ENCODE data around the gene SCAF4.
"Not testable (repeated sequence)": the region's sequence is repeated elsewhere in the genome, so short reads cannot be mapped to it uniquely, and the experiment has no call there.

SCAF4 gene, protein sequence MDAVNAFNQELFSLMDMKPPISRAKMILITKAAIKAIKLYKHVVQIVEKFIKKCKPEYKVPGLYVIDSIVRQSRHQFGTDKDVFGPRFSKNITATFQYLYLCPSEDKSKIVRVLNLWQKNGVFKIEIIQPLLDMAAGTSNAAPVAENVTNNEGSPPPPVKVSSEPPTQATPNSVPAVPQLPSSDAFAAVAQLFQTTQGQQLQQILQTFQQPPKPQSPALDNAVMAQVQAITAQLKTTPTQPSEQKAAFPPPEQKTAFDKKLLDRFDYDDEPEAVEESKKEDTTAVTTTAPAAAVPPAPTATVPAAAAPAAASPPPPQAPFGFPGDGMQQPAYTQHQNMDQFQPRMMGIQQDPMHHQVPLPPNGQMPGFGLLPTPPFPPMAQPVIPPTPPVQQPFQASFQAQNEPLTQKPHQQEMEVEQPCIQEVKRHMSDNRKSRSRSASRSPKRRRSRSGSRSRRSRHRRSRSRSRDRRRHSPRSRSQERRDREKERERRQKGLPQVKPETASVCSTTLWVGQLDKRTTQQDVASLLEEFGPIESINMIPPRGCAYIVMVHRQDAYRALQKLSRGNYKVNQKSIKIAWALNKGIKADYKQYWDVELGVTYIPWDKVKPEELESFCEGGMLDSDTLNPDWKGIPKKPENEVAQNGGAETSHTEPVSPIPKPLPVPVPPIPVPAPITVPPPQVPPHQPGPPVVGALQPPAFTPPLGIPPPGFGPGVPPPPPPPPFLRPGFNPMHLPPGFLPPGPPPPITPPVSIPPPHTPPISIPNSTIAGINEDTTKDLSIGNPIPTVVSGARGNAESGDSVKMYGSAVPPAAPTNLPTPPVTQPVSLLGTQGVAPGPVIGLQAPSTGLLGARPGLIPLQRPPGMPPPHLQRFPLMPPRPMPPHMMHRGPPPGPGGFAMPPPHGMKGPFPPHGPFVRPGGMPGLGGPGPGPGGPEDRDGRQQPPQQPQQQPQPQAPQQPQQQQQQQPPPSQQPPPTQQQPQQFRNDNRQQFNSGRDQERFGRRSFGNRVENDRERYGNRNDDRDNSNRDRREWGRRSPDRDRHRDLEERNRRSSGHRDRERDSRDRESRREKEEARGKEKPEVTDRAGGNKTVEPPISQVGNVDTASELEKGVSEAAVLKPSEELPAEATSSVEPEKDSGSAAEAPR

DNA sequence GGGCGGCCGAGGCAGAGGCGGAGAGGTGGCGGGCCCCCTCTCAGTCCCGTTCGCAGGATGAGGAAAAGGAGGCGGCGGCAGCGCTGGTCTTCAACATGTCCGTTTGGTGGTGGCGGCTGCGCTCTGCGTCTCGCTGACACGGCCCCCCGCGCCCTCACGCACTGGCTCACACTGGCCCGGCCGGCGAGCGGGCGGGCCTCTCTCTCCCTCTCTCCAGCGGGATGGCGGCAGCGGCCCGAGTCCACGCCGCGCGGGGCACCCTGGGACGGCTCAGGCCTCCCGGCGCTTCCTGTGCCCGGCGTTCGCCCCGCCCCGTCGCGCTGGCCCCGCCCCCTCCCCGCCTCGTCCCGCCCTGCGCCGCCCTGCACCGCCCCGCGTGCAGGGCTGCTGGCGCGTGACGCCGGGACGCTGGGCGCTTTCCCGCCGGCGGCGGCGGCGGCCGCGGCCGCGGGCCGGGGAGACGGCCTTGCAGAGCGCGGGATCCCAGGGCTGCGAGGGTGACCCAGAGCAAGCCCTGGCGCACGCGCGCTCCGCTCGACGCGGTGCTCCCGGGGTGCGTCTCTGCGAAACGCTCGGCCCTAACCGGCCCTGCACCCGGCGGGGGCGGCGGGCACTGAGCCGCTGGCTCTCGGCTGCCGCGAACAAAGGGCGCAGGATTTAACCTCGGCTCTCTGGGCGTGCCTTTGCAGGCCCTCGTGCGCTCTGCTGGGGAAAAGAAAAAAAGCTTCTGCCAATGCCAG is at the start of gene SCAF4:
TSS of gene SCAF4 (minus strand) at position 262 of the 740 bp plus-strand sequence. CDS start 426 bp downstream, outside the sequence.
- peak; percentile 93 for DNase-seq

DNA sequence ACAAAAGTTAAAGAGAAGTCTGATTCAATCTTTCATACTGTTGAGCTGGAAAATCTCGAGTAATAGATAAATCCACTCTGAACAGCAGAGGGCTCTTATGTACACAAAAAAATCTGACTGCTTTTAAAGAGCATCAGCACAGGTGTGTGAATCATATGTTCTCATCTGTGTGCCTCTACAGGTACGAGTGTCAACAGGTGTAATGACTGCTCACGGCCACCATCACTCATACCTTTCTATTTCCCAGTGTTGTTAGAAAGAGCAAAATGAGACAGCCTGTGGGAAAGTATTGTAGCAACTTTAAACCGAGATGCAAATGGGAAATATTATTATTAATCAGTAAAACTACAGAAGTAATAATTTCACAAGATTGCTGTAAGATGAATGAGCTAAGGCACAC is 49.0 kb upstream of the SCAF4 start:
- DNase-seq = no peak

DNA sequence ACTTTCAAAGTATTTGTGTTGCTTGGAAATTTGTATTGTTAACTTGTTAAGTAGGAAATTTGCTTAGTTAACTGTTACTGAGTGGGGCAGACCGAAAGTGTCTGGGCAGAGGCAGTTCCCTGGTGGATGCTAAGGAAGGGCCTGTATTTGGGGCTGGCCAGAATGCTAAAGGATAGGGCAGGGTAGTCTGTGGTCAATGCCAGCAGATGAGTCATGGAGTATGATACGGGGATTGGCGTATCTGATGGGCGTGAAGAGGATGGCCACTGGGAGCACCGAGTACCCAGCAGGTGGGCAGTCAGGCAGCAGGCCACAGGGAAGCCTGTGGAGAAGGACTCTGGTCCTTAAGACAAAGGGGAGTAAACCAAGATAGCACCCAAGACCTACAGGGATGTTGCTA is 46.6 kb upstream of the SCAF4 start:
- DNase-seq = no peak

DNA sequence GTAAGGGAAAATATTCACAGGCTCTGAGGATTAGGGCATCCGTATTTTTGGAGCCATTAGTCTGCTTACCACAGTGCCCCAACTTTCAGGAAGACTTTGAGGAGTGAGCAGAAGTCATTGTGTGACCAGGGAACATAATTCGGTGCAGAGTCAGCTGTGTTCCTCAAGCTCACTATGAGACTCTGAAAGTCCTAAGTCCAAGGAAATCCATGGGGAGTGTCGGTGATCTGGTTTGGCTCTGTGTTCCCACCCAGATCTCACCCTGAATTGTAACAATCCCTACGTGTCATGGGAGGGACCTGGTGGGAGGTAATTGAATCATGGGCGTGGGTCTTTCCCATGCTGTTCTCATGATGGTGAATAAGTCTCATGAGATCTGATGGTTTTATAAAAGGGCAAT is 45.9 kb upstream of the SCAF4 start:
- no peak for DNase-seq

DNA sequence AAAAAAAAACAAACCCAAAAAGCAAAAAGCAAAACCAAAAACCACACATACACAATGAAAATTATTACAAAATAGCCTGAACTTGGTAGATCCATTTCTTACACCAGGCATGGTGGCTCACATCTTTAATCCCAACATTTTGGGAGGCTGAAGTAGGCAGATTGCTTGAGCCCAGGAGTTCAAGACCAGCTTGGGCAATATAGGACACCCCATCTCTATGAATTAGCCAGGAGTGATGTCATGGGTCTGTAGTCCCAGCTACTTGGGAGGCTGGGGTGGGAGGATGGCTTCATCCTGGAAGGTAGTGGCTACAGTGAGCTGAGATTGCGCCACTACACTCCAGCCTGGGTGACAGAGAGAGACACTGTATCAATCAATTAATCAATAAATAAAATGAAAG is 42.1 kb upstream of the SCAF4 start:
- no peak for DNase-seq

DNA sequence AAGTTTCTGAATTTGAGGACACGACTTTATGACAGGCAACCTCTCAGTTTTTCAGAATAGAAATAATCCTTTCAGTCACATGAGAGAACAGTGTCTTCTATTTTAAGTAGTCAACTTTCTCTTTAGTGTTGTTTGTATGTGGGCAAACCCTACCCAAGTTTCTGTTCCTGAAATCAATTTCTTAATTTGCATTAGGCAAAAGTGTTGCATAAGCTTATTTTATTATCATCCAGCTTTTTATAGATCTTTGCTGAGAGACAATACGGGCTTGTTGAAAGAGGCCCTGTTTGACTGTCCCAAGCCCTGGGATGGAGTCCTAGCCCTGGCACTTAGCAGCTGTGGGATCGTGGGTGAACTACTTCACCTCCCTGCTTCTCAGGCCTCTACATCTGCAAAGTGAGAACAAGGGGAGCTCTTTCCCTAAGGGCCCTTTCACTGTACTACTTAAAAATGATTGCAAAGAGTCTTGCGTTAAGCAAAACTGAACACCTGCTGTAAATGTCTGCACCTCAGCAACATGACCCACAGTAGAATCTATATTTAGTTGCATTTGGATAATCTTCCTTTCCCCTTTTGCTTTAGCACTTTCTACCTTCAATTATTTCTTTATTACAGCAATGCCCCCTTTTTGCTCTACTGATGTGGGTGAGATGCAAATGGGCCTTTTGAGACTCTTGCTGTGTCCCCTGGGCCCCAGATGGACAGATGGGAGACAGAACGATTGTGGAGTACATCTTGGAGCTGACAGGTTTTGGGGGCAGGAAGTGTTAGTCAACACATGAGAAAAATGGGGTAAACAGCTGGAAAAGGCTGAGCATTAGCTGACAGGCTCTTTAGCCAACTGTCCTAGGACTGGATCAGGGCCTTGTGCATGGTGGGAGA is 41.0 kb upstream of the SCAF4 start:
- DNase-seq = no peak

DNA sequence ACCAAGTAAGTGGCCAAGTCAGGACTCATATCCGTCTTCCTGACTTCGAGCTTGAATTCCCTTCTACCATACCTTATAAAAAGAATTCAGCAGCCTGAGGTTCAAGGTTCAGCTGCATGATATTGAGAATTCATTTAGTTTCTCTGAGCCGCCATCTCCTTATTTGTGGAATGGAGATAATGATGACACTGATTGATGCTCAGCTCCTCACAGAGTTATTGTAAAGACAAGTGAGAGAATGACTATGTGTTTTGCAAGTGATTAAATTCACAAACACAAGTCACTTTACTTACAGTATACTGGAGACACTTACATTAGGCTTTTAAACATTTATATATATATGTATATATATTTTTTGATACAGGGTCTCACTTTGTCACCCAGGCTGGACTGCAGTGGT is 39.8 kb upstream of the SCAF4 start:
- DNase-seq = no peak

DNA sequence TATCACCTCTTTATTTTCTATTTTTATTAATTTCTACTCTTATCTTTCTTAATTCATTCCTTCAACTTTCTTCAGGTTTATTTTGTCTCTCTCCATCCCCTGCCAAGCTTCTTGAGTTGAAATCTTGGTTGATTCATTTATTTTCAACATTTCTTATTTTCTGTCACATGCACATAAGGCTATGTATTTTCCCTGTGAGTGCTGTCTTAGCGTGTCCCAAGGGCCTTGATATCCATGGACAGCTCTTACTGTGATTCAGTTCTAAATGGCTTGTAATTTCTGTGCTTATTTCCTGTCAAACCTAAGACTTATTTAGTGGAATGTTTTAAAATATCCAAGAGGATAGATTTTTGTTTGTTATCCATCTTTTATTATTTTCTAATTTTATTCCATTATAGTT is 36.8 kb upstream of the SCAF4 start:
- DNase-seq = no peak

DNA sequence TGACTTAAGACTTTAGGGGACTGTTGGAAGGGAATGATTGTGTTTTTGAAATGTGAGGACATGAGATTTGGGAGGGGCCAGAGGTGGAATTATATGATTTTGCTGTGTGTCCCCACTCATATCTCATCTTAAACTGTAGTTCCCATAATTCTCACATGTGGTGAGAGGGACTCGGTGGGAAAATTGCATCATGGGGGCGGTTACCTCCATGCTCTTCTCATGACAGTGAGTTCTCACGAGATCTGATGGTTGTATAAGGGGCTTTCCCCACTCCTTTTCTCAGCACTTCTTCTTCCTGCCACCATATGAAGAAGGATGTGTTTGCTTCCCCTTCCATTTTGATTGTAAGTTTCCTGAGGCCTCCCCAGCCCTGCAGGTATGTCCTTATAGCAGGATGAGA is 35.0 kb upstream of the SCAF4 start:
- DNase-seq = no peak

DNA sequence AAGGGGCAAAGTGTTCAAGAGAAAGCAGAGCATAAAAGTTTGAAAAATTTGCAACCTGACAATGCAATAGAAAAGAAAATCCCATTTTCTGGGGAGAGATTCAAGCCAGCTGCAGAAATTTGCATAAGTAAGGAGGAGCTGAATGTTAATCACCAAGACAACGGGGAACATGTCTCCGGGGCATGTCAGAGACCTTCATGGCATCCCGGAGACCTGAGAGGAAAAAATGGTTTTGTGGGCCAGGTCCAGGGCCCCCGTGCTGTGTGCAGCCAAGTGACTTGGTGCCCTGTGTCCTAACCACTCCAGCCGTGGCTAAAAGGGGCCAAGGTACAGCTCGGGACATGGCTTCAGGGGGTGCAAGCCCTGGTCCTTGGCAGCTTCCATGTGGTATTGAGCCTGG is 33.9 kb upstream of the SCAF4 start:
- DNase-seq = not testable (repeated sequence)

DNA sequence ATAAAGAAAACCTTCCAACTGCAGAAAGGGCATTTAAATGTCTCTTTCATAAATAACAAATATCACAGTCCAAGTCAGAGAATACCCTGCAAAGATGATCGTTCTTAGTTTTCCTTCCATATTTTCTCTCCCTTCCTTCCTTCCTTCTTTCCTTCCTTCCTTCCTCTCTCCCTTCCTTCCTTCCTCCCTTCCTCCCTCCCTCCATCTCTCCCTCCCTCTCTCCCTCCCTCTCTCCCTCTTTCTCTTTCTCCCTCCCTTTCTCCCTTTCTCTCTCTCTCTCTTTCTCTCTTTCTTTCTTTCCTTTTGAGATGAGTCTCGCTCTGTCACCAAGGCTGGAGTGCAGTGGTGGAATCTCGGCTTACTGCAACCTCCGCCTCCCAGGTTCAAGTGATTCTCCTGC is 29.0 kb upstream of the SCAF4 start:
- DNase-seq = no peak

DNA sequence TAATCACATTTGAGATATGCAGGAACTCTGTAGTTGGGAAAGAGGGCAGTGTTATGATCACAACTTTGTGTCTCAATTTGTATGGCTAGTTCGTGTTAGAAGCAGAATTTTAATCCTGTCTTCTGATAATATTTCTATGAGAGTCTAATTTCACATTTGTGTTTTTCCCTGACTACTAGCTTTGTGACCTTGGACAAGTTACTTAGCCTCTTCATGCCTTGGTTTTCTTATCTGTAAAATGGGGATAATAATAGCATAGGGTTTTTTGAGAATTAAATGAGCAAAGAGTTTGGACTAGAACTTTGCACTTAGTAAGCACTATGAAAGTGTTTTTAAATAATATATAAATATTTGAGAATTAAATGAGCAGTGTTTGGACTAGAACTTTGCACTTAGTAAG is 24.9 kb upstream of the SCAF4 start:
- DNase-seq = no peak

DNA sequence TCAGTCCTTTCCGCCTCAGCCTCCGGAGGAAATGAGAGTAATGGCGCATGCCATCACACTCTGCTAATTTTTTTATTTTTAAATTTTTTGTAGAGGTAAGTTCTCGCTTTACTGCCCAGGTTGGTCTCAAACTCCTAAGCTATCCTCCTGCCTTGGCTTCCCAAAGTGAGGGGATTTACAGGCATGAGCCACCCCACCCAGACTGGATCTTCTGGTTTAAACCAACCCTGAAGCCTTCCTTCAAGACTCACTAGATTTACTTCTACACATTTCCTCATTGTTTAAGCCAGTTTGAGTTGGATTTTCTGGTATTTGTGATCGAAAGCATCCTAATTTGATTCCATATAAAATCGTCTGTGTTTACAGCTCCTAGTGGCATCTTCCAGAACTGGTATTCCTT is 23.1 kb upstream of the SCAF4 start:
- DNase-seq = no peak

DNA sequence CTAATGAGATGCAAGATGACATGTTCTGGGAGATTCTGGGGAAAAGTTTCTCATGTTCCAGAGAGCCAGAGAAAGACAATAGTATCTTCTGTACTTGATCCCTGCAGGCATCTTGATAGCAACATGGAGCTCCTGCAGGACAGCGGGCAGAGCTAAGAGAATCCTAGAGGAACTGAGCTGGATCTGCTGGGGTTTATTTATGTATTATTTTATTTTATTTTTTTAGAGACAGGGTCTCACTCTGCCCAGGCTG is 22.7 kb upstream of the SCAF4 start:
- no peak for DNase-seq

DNA sequence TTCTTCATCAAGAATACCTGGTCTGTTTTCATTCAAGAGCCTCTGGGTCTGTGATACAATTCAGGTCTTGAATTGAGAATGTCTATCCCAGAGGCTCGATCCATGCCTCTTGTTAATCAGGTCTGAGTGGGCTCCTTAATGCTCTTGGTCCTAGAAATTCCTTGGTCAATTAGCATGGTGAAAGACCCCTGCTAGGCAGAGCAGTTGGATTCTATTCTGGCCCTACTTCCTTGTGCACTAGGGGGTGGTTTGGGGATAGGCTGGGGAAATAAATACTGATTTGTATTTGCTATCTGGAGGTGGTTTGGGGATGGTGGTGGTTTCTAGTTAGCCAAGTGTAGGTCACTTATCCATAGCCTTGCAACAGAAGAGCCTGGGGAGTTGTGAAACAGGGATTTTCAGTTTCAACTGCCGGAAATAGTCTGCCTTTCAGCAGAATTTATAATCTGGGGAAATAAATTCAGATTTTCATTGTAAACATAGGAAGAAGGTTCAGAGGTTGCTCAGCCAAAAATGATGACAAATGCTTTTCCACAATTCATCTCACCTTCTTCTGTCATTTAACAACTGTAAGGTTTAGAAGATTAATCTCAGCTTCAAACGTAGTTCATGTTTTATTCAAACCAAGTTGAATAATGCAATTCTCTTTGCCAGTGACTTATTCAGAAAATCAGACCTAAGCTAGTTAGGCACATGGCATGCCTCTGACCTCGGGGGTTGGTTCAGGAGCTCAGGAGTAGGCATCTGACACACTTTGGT is 22.2 kb upstream of the SCAF4 start:
- no peak for DNase-seq

DNA sequence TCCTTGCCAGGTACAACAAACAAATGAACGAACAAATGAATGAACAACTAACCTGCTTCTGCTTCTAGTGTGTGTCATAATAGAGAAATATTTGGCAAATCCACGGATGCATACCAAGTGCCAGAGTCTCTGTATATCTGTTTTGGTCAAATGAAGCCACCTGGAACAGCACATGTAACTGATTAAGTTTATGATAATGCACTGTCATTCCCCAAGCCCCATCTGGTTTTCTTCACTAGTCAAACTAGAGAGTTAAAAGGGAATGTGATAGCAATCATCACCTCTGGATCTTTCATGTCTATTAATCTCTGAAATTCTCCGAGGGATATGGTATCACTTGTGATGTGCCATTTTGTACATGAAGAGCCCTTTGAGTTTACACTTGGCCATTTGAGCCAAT is 21.0 kb upstream of the SCAF4 start:
- no peak for DNase-seq

DNA sequence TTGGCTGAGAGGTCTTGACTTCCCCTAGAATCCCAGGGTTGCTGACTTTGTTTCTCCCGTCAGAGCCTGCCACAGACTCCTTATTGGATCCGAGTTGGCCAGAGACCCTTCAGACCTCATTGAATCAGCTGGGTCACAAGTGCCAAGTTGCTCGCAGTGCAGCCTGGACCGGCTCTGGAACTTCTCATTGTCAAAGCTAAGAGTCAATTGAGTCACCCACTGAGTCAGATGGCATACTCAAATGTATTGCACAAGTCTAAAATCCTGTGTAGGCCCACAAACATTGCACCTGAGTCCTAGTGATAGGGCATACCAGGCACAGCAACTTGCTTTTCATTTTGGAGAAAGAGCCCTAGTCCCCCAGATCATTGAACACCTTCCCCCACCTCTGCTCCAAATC is 20.4 kb upstream of the SCAF4 start:
- DNase-seq = no peak

DNA sequence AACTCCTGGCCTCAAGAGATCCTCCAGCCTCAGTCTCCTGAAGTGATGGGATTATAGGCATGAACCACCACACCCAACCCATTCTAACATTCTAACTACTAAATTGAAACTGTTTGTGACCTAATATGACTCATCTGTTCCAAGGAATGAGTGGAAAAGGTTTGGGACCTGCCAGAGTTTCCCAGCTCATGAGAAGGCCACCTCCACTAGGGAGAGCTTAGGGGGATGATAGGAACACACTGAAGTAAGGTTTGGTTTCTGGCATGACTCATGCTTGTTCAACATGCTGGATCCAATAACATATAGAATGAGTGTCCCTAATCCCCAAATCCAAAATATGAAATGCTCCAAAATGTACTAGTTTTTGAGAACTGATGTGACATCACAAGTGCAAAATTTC is 18.9 kb upstream of the SCAF4 start:
- no peak for DNase-seq

DNA sequence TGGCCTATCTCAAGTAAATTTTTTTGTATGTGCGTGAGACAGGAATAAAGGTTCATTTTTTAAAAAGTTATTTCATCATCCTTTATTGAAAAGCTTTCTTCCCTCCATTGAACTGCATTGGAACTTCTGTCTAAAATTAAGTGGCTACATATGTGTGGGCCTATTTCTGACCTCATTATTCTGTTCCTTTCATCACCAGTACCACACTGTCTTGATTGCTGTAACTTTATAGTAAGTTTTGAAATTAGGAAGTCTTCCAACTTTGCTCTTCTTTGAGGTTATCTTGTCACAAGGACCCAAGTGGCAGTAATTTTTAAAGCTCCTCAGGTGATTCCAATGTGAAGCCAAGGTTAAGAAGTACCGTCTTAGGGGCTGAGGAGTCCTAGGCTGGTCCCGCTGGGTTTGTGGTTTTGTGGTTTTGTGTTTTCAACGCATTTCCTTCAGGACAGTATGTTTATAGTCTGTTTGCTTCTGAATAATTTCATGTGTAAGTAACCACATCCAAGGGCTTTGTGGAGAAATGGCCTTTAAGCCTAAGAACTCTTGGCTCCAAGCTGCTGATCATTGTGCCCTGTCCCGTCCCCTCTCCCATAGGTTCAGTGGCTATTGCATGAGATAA is 12.4 kb upstream of the SCAF4 start:
- DNase-seq = no peak

DNA sequence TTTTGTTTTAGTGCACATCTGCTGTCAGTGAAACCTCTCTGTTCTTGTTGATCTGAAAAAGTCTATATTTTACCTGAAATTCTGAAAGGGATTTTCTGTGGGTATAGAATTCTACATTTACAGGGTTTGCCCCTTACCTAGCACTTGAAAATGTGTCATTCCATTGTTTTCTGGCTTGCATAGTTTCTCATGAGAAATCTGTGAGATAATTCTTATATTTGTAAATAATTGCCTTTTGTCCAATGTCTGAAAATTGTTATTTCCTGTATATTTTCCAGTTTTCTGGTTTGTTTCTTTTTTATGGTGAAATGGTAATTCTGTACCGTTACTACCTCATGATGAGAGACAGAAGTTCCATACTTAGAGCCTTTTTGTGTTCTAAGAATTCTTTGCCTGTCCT is 11.8 kb upstream of the SCAF4 start:
- no peak for DNase-seq

DNA sequence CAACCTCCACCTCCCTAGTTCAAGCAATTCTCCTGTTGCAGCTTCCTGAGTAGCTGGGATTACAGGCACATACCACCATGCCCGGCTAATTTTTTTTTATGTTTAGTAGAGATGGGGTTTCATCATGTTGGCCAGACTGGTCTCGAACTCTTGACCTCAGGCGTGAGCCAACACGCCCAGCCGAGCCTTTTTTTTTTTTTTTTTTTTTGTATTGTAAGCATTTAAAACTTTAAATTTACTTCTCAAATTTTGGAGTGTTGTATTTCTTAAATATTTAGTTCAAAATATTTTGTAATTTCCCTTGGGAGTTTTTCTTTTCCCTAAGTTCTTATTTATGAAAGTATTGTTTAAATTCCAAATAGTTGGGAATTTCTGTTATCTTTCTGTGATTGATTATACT is 9.2 kb upstream of the SCAF4 start:
- no peak for DNase-seq

All from midbrain (tissue), 1 donor.